Fibroblast of skin of right quadriceps (primary cell): ENCODE data around the gene C2orf15.
A peak's percentile ranks its signal among the peaks of the same experiment; 100 is the strongest.
"Not testable (repeated sequence)": the region's sequence is repeated elsewhere in the genome, so short reads cannot be mapped to it uniquely, and the experiment has no call there.

ENCODE experiments used
- DNase-seq: peaks from one replicate; pipeline ENCODE4 v3.0.0-alpha.2; 2013

Gene C2orf15

GRCh38 chr2:99169534-99169933, 28.0 kb downstream of the C2orf15 start:
- DNase-seq = no peak

GRCh38 chr2:99171377-99172140, 30.1 kb downstream of the C2orf15 start:
- no peak for DNase-seq

- DNase-seq = peak; percentile 95
Observed at GRCh38 chr2:99180755-99181623, 39.5 kb downstream of the C2orf15 start, which contains the start of the genes MITD1 and MRPL30. TSS of gene MITD1 (minus strand) at chr2:99181058. CDS start at chr2:99180981, 77 bp downstream. TSS of gene MRPL30 (plus strand) at chr2:99181184. CDS start at chr2:99186204, 5,020 bp downstream.

- DNase-seq = no peak
Observed at GRCh38 chr2:99181624-99182000, 40.1 kb downstream of the C2orf15 start.

GRCh38 chr2:99183025-99183424, 41.5 kb downstream of the C2orf15 start:
- no peak for DNase-seq

GRCh38 chr2:99184811-99185210, 43.3 kb downstream of the C2orf15 start:
- no peak for DNase-seq

- DNase-seq = no peak
Observed at GRCh38 chr2:99187011-99187410, 45.5 kb downstream of the C2orf15 start.

- no peak for DNase-seq
Observed at GRCh38 chr2:99188357-99188756, 46.9 kb downstream of the C2orf15 start.

- no peak for DNase-seq
Observed at GRCh38 chr2:99190548-99190947, 49.0 kb downstream of the C2orf15 start.

- not testable (repeated sequence) for DNase-seq
Observed at GRCh38 chr2:99192364-99192763, 50.9 kb downstream of the C2orf15 start.

GRCh38 chr2:99198103-99198841, 56.8 kb downstream of the C2orf15 start:
- no peak for DNase-seq

GRCh38 chr2:99200076-99200800, 58.7 kb downstream of the C2orf15 start:
- no peak for DNase-seq
